ENCODE data around the gene BATF.

Gene BATF

GRCh38 chr14:75522983-75523318, 682 bp downstream of the BATF start:
- DNase-seq = no peak
- peak overlapping the region; percentile 74 for H3K4me3 ChIP-seq (ENCODE audit: low read length)

GRCh38 chr14:75523771-75524171, 1.5 kb downstream of the BATF start:
- Histone ChIP-seq H3K79me2 (ENCODE audit: low read length) (no peaks in the 10 kb centered on the region), H4K20me1 (ENCODE audit: insufficient read depth, low read length) (no peaks in the 10 kb centered on the region), H3K9me3 (replicated peaks; ENCODE audit: insufficient read depth, low read length) (no peaks in the 10 kb centered on the region), H2AFZ (ENCODE audit: low read length) (no peak overlapping the region), H3K36me3 (replicated peaks; ENCODE audit: insufficient read depth, low read length) (no peaks in the 10 kb centered on the region), H3K27ac (ENCODE audit: low read length) (no peak overlapping the region), H3K27me3 (replicated peaks; ENCODE audit: insufficient read depth, low read length) (no peaks in the 10 kb centered on the region), H3F3A (ENCODE audit: insufficient read depth, low read length) (peaks cover 4% of the 10 kb centered on the region; the same call in 1 of the 2 replicates), H3K4me1 (ENCODE audit: low read length) (peaks cover 8% of the 10 kb centered on the region), H3K9me2 (replicated peaks; ENCODE audit: insufficient read depth, low read length) (no peaks in the 10 kb centered on the region), H3K9ac (ENCODE audit: low read length) (no peak overlapping the region), H3K4me2 (ENCODE audit: low read depth, low read length) (no peak overlapping the region), H3K4me3 (ENCODE audit: low read length) (no peak overlapping the region)
- no peak for TF ChIP-seq EZH2 (optimal IDR thresholded peaks at IDR 0.05; ENCODE audit: low read depth, low read length)
- no peak for TF ChIP-seq CTCF (IDR thresholded peaks at IDR 0.05; ENCODE audit: low read length)
- TF ChIP-seq EZH2phosphoT487 (IDR thresholded peaks at IDR 0.05; ENCODE audit: low read length) = no peak
- DNase-seq = no peak

More at GRCh38 chr14:75522983-75523318, 682 bp downstream of the BATF start:
- H3K4me1 ChIP-seq (ENCODE audit: low read length) = peaks cover 8% of the 10 kb centered on the region
- H3K27me3 ChIP-seq (replicated peaks; ENCODE audit: insufficient read depth, low read length) = no peaks in the 10 kb centered on the region
- peak overlapping the region; percentile 77 for H3K4me2 ChIP-seq (ENCODE audit: low read depth, low read length)
- no peaks in the 10 kb centered on the region for H4K20me1 ChIP-seq (ENCODE audit: insufficient read depth, low read length)
- H3K36me3 ChIP-seq (replicated peaks; ENCODE audit: insufficient read depth, low read length) = no peaks in the 10 kb centered on the region
- H2AFZ ChIP-seq (ENCODE audit: low read length) = peak overlapping the region; percentile 81
- no peaks in the 10 kb centered on the region for H3K79me2 ChIP-seq (ENCODE audit: low read length)
- H3K27ac ChIP-seq (ENCODE audit: low read length) = no peak overlapping the region
- peaks cover 4% of the 10 kb centered on the region; the same call in 1 of the 2 replicates for H3F3A ChIP-seq (ENCODE audit: insufficient read depth, low read length)
- peak overlapping the region; percentile 64; the same call in 1 of the 2 replicates for H3K9ac ChIP-seq (ENCODE audit: low read length)
- no peaks in the 10 kb centered on the region for H3K9me3 ChIP-seq (replicated peaks; ENCODE audit: insufficient read depth, low read length)
- no peak for TF ChIP-seq CTCF (IDR thresholded peaks at IDR 0.05; ENCODE audit: low read length)
- H3K9me2 ChIP-seq (replicated peaks; ENCODE audit: insufficient read depth, low read length) = no peaks in the 10 kb centered on the region

- Histone ChIP-seq H3K4me1 (ENCODE audit: low read length) (peaks cover 8% of the 10 kb centered on the region), H3K9me3 (replicated peaks; ENCODE audit: insufficient read depth, low read length) (no peaks in the 10 kb centered on the region), H4K20me1 (ENCODE audit: insufficient read depth, low read length) (no peaks in the 10 kb centered on the region), H3K27ac (ENCODE audit: low read length) (no peak overlapping the region), H3K79me2 (ENCODE audit: low read length) (no peaks in the 10 kb centered on the region), H3K27me3 (replicated peaks; ENCODE audit: insufficient read depth, low read length) (no peaks in the 10 kb centered on the region), H3K9ac (ENCODE audit: low read length) (no peak overlapping the region), H3K9me2 (replicated peaks; ENCODE audit: insufficient read depth, low read length) (no peaks in the 10 kb centered on the region), H3F3A (ENCODE audit: insufficient read depth, low read length) (peaks cover 4% of the 10 kb centered on the region; the same call in 1 of the 2 replicates), H3K36me3 (replicated peaks; ENCODE audit: insufficient read depth, low read length) (no peaks in the 10 kb centered on the region), H3K4me2 (ENCODE audit: low read depth, low read length) (no peak overlapping the region), H3K4me3 (ENCODE audit: low read length) (no peak overlapping the region), H2AFZ (ENCODE audit: low read length) (no peak overlapping the region)
- no peak for TF ChIP-seq CTCF (IDR thresholded peaks at IDR 0.05; ENCODE audit: low read length)
- no peak for TF ChIP-seq EZH2phosphoT487 (IDR thresholded peaks at IDR 0.05; ENCODE audit: low read length)
- no peak for TF ChIP-seq EZH2 (optimal IDR thresholded peaks at IDR 0.05; ENCODE audit: low read depth, low read length)
- no peak for DNase-seq
Measured at GRCh38 chr14:75525969-75526368, 3.7 kb downstream of the BATF start.

Data from MM.1S (cell line).